ENCODE measurements around the gene BMP7.

DNA sequence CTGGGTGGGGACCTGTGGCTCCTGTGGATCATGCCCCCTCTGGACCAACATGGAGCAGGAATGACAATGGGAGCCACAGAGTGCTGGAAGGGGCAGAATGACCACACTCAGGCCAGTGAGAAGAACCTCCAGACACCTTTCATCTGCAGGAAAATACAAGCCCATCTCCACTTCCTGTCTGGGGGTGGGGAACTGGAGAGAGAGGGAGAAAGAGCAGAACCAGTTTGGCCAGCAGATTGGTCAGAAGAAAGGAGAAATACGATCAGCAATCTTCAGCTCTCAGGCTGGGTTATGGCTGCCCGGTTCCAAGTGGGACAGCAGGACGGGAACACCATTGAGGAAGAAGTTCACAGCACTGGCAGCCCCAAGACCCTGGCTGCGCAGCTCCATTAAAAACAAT, 37.0 kb downstream of the BMP7 start:
- TF ChIP-seq POLR2A (IDR thresholded peaks at IDR 0.05; ENCODE audit: low read depth, low read length) (no peak), TAF1 (IDR thresholded peaks at IDR 0.05; ENCODE audit: borderline replicate concordance, low read depth, low read length) (no peak), POLR2AphosphoS5 (IDR thresholded peaks at IDR 0.05; ENCODE audit: low read depth, low read length) (no peak)
